ENCODE data around the gene ANAPC4.

The ANAPC4 gene

GRCh38 chr4:25424539-25425228 is 47.6 kb downstream of the ANAPC4 start:
- DNase-seq, result no peak
- in situ Hi-C loops (cut with MboI; ENCODE audit: low pct_unique_long_range_greater_than_20kb, low sequenced_read_pairs), result loop anchor here (25.0 kb wide), 1 partner anchor 363 kb away; no protein-coding TSS in a partner anchor

DNA sequence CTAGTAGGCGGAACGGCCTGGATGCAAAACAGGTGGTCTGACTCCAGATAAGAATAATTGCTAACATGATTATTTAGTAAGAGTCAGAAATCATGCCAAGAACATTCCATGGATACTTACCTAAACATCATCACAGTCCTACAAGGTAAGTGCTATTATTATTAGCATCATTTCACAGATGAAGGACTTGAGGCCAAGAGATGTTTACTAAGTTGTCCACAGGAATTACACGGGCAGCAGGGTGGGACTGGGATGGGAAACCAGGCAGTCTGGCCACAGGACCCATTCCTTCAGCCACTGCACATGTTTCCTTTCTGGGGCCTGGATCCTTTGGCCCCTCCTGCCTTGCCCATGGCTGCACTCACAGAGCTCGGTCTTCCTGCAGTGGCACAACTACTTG is 48.3 kb downstream of the ANAPC4 start:
- in situ Hi-C loops (cut with MboI; ENCODE audit: low pct_unique_long_range_greater_than_20kb, low sequenced_read_pairs), result loop anchor here (25.0 kb wide), 1 partner anchor 362 kb away; no protein-coding TSS in a partner anchor
- no peak for DNase-seq

DNA sequence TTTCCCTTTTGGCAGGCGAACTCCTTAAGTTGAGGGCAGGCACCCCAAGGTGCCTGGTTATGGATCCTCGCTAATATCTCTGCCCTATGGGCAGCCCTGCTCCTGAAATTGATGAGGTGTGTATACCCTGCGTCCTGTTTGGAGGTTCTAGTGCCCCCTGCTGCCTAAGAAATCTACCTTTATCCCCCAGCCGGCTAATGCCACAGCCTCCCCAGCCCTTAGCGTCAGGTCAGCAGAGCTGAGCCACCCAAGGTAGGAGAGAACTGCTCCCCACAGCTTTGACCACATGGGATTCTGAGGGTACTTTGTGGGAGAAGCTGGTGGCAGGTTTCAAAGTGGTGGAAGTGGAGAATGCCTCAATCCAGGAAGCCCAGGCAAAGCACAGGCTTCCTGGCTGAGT is 50.8 kb downstream of the ANAPC4 start:
- DNase-seq, result no peak
- in situ Hi-C loops (cut with MboI; ENCODE audit: low pct_unique_long_range_greater_than_20kb, low sequenced_read_pairs), result loop anchor here (25.0 kb wide), 1 partner anchor 359 kb away; no protein-coding TSS in a partner anchor

GRCh38 chr4:25430630-25431029 is 53.6 kb downstream of the ANAPC4 start:
- in situ Hi-C loops (cut with MboI; ENCODE audit: low pct_unique_long_range_greater_than_20kb, low sequenced_read_pairs), result loop anchor here (25.0 kb wide), 1 partner anchor 357 kb away; no protein-coding TSS in a partner anchor
- no peak for DNase-seq

- no peak for DNase-seq
- in situ Hi-C loops (cut with MboI; ENCODE audit: low pct_unique_long_range_greater_than_20kb, low sequenced_read_pairs), result loop anchor here (25.0 kb wide), 1 partner anchor 353 kb away; no protein-coding TSS in a partner anchor
Observed at GRCh38 chr4:25433966-25434827, 57.1 kb downstream of the ANAPC4 start.

DNA sequence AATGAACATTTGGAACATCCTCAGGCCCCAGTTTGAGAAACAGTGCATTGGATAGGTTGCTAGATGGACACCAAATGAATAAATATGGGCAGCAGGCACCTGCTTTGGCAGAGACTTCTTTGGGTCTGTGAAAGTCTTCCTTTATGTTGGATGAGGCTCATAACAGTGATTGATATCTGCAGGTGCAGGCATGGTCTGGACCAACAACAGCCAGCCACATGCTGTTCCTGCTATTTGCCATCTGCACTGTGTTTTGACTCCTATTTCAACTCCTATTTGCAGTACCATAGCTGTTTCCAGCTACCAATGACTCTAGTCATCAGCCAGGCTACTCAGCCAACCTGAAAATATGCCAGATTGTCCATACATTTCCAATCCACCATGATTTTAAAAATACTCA is 60.9 kb downstream of the ANAPC4 start:
- in situ Hi-C loops (cut with MboI; ENCODE audit: low pct_unique_long_range_greater_than_20kb, low sequenced_read_pairs), result loop anchor here (25.0 kb wide), 1 partner anchor 349 kb away; no protein-coding TSS in a partner anchor

GRCh38 chr4:25439918-25440477 is 62.9 kb downstream of the ANAPC4 start:
- peak; percentile 74 for DNase-seq
- in situ Hi-C loops (cut with MboI; ENCODE audit: low pct_unique_long_range_greater_than_20kb, low sequenced_read_pairs), result loop anchor here (25.0 kb wide), 1 partner anchor 347 kb away; no protein-coding TSS in a partner anchor

More for the DNA sequence above, 60.9 kb downstream of the ANAPC4 start:
- DNase-seq, result no peak

GRCh38 chr4:25440478-25441030 is 63.5 kb downstream of the ANAPC4 start:
- in situ Hi-C loops (cut with MboI; ENCODE audit: low pct_unique_long_range_greater_than_20kb, low sequenced_read_pairs), result loop anchor here (25.0 kb wide), 1 partner anchor 347 kb away; no protein-coding TSS in a partner anchor
- DNase-seq, result no peak

GRCh38 chr4:25441519-25442117 is 64.6 kb downstream of the ANAPC4 start:
- in situ Hi-C loops (cut with MboI; ENCODE audit: low pct_unique_long_range_greater_than_20kb, low sequenced_read_pairs), result loop anchor here (25.0 kb wide), 1 partner anchor 346 kb away; no protein-coding TSS in a partner anchor
- peak; percentile 64 for DNase-seq

GRCh38 chr4:25442863-25443307 is 65.8 kb downstream of the ANAPC4 start:
- no peak for DNase-seq
- in situ Hi-C loops (cut with MboI; ENCODE audit: low pct_unique_long_range_greater_than_20kb, low sequenced_read_pairs), result loop anchor here (25.0 kb wide), 1 partner anchor 344 kb away; no protein-coding TSS in a partner anchor

- DNase-seq, result no peak
- in situ Hi-C loops (cut with MboI; ENCODE audit: low pct_unique_long_range_greater_than_20kb, low sequenced_read_pairs), result loop anchor here (25.0 kb wide), 1 partner anchor 343 kb away; no protein-coding TSS in a partner anchor
Observed at GRCh38 chr4:25443851-25444250, 66.8 kb downstream of the ANAPC4 start.

DNA sequence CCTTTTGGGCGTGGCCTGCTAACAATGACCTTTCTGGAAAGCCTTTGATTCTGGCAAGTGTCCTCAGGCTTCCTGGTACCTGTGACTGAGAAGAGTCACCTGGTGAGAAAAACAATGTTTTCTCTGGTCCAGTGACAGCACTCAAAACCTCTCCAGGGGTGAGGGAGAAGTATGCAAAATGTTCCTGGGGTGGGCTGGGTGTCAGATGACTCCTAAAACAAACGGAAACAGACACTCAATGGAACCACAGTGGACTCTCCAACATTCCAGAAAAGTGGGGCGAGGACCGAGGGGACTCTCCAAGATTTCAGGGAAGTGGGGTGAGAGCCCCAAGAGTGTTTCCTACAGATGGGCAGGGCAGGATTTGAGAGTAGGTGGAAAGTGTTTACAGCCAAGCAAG is 69.5 kb downstream of the ANAPC4 start:
- DNase-seq, result no peak
- in situ Hi-C loops (cut with MboI; ENCODE audit: low pct_unique_long_range_greater_than_20kb, low sequenced_read_pairs), result loop anchor here (25.0 kb wide), 1 partner anchor 341 kb away; no protein-coding TSS in a partner anchor

GRCh38 chr4:25448379-25449109 is 71.5 kb downstream of the ANAPC4 start:
- in situ Hi-C loops (cut with MboI; ENCODE audit: low pct_unique_long_range_greater_than_20kb, low sequenced_read_pairs), result loop anchor here (25.0 kb wide), 1 partner anchor 339 kb away; no protein-coding TSS in a partner anchor
- no peak for DNase-seq

DNA sequence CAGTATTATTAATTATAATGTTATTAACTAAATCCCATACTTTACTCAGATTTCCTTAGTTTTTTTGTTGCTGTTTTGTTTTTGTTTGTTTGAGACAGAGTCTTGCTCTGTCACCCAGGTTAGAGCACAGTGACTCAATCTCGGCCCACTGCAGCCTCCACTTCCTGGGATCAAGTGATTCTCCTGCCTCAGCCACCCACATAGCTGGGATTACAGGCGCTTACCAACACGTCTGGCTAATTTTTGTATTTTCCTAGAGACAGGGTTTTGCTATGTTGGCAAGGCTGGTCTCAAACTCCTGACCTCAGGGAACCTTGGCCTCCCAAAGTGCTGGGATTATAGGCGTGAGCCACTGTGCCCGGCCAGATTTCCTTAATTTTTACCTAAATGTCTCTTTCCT is 72.2 kb downstream of the ANAPC4 start:
- no peak for DNase-seq
- in situ Hi-C loops (cut with MboI; ENCODE audit: low pct_unique_long_range_greater_than_20kb, low sequenced_read_pairs), result loop anchor here (25.0 kb wide), 1 partner anchor 338 kb away; no protein-coding TSS in a partner anchor

- DNase-seq, result no peak
- in situ Hi-C loops (cut with MboI; ENCODE audit: low pct_unique_long_range_greater_than_20kb, low sequenced_read_pairs), result loop anchor here (25.0 kb wide), 1 partner anchor 338 kb away; no protein-coding TSS in a partner anchor
Observed at GRCh38 chr4:25449688-25450087, 72.6 kb downstream of the ANAPC4 start.

GRCh38 chr4:25450491-25450901 is 73.4 kb downstream of the ANAPC4 start:
- in situ Hi-C loops (cut with MboI; ENCODE audit: low pct_unique_long_range_greater_than_20kb, low sequenced_read_pairs), result no loop called here
- DNase-seq, result no peak

DNA sequence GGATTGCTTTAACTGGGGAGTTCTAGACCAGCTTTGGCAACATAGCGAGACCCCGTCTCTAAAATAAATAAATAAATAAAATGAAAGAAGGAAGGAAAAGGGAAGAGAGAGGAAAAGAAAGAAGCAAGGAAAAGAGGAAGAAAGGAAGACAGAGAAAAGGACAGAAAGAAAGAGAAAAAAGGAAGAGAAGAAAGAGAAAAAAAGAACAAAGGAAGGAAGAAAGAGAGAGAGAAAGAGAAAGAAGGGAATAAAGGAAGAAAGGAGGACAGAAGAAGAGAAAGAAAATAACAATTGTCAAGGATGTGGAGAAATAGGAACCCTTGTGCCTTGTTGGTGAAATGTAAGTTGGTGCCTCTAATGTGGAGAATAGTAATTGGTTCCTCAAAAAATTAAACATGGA is 74.6 kb downstream of the ANAPC4 start:
- DNase-seq, result no peak
- in situ Hi-C loops (cut with MboI; ENCODE audit: low pct_unique_long_range_greater_than_20kb, low sequenced_read_pairs), result no loop called here

GRCh38 chr4:25452081-25452480 is 75.0 kb downstream of the ANAPC4 start:
- in situ Hi-C loops (cut with MboI; ENCODE audit: low pct_unique_long_range_greater_than_20kb, low sequenced_read_pairs), result no loop called here
- DNase-seq, result no peak
